ELR (cell line): ENCODE data around the gene GHRH.

Experiments used
- DNase-seq: peaks from one replicate; pipeline ENCODE4 v3.0.0-alpha.2; 2015; ENCODE audit warnings: low read depth

GHRH gene

DNA sequence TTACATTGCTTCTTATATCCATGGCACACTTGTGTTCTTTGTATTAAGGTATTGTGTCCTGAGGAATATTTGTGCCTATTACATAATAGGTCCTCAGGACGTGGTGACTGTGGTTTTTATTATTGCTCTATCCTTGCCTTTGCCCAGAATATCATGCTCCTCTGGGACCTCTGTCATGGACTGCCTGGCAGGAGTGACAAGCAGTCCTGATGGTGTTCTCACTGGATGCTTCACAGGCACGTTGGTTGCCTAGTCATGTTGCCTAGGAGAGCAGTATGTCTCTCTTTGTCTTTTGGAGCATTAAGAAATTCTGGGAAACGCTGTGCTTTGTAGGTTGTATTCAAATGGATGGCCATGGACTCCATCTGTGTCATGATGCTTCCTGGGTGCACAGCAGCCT is 57.6 kb downstream of the GHRH start:
- DNase-seq, result no peak

DNA sequence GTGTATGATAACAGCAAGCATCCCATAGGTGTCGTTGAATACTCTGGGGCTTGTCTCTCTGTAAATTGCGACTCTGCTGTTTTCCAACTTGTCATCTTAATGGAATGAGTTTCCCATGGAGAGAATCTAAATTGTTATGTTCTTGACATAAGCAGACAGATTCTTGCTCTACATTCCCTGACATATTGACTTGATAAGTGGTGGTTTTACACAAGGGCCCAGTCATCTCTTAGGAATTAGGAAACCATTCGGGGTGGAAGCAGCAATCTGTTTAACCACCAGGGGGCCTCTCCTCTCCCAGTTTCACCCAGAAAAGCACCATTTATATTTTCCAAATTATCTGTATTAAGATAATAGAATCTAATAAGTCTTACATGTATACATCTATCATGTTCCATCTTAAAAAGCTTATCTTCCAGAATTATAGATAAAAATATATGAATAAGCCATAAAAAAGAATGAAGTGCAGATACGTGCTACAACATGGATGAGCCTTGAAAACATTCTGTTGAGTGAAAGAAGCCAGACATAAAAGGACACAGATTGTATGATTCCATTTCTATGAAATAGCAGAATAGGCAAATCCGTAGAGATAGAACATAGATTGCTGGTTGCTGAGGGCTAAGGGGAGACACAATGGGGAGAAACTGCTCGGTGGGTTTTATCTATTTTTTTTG is 59.2 kb downstream of the GHRH start:
- peak; percentile 99 for DNase-seq

DNA sequence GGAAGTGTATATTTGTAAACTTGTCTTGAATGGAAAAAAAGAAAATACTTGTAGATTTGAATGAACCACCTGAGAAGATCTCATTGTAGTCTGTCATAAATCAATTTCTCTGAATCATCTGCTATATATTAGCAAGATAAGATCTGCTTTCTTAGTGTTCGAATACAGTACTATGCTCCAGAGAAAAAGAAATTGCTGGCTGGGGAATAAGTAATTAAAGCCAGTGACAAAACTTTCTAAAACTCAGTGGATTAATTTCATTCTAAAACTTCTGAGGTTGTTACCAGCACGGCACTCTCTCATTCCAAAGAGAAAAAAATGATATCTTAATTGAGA is 59.8 kb downstream of the GHRH start:
- DNase-seq, result peak; percentile 66
